Hippocampal formation (tissue), 2 donors: Measurements from ENCODE around the gene SCN1A.
"Not testable (repeated sequence)": the region's sequence is repeated elsewhere in the genome, so short reads cannot be mapped to it uniquely, and the experiment has no call there.

Experiments used
- DNase-seq, 2 donors: peaks; one replicate each; lab custom pipeline; 2025; lab: John Stamatoyannopoulos, UW

Gene SCN1A

DNA sequence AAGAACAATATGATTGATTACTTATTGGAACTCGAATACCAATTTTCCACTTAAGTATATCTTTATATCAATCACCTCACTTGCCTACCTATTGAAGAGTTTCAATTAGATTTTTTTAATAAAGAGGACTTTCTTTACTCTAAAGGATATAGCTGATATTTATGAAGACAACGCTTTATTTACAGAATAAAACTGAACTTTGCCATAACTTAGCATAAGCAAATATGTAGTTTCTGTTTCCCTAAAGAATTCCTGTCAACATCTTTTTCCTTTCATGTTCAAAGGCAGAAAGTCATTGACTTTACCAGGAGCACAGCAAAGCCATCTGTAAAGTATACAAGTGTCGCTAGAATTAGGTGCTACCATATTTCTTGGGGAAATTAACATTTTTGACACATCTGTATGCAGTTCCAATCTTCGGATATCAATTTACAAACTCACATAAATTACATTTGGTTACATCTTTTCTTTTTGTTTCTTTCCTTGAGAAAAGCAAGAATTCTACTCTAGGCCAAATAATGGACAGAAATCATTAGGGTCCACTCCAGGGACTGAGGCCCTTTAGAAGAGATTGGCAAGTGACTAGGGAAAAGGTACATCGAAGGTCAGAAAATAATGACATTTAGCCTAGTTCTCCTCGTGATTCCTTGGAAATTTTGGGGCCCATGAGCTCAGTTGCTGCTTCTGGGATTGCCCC lies 7.5 kb upstream of the SCN1A start:
- no peak for DNase-seq

DNA sequence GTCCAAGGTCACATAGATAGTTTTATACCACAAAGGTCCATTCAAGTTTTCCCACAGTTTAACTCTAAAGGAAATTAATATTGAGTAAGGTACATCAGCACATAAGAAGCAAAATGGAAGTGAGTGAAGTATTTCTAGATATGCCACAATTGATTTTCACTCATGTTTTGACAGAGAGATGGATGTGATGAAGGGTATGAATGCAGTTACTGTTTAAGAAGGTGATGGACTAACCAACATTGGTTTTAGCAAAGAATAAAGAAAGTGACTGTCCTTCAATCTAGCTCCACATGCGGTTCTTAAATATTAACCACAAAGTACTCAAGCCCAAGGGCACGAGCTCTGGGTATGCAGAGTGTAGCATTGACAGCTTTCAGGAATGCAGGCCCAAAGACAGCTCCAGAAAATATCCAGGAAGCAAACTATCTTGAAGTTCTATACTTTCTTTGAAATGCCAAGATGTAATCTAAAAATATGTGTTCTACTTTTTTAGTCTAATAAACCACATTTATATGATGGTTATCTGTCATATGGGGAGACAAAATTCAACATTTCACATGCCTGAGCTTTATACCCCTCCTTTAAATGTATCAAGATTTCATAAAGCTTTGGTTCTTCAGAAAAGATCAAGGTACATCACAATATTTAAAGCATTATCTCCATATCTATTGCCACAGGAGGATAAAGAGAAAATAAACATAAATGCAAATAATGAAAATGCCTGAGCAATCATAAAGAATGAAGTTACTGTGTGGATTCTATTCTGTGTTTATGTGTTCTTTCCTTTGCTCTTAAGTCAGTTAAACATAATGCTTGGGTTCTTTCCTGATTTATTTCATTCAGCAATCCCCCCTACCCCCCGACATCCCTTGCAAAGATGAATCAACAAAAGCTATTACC lies 6.7 kb upstream of the SCN1A start:
- DNase-seq = no peak

DNA sequence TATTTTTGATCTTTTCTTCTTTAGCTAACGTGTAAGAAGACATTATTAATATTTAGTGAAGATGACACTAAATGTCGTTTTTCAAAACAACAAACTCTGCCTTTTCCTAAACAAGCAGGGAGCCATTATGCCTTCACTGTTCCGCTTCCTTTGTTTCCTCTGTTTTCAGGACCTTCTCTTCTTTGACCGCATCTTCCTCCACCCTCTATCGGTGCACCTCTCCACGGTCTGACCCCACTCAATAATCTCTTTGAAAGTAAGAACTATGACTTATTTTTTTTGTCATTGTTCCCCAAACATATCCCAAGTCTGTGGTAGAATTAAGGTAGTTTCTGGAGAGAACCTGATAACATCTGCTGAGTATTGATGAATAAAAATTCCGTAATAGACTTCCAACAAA lies 5.8 kb upstream of the SCN1A start:
- no peak for DNase-seq

DNA sequence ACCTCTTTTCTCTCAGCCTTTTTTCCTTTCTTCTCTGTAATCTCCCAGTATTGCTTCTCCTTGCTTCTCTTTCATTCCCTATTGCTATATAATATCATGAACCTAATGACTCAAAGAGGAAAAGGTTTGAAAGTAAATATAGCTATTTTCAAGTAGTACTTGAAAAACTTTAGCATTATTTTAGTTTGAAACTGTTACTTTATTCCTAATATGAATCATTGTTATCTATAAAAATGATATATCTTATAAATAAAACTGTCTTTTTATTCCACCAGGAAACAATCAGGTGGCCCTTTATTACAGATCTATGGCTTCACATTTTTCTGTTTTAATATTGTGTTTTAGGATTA lies 311 bp upstream of the SCN1A start:
- no peak for DNase-seq

DNA sequence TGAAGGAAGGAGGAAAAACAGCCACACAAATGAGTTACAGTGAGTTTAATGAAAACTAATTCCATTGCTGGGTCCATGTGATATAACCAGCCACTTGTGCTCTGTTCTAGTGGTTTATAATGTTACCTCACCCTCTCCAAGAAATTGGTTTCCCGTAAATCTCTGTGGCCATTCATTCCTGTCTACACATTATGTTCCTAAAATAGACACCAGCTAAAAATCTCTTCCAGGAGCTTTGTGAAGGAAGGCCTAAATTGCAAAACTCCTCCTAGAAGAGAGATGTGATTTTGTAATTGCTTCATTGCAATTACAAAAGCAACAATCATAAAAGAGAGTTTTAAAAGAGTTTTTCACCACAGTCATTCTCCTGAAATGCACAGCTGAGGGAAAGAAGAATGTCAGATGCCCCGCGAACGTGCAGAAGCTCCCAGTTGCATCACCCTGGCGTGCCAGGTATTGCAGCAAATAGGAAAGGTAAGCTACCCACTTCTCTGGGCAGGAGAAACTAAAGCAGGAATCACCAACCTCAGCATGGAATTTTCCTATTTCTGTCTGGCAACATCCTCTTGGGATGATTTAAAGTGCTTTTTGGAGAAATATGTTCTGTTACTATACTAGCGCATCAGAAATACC lies 1.7 kb downstream of the SCN1A start:
- DNase-seq = no peak

DNA sequence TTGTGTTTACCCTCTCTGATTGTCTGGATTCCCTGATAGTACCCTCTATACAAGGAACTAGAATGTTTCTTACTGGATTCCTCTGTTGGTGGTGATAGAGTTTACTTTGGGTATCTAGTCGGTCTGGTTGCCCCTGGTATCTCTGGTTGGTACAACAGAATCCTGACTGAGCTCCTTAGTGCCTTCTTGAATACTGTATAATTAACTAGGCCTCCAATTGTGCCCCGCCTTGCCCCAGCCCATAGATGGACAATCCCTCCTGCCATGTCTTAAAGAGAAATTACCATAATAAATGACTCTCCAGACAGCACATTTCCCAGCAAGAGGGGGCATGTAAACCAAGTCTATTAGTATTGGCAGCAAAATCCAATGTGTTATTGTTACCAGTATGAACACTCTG lies 2.3 kb downstream of the SCN1A start:
- DNase-seq = no peak

DNA sequence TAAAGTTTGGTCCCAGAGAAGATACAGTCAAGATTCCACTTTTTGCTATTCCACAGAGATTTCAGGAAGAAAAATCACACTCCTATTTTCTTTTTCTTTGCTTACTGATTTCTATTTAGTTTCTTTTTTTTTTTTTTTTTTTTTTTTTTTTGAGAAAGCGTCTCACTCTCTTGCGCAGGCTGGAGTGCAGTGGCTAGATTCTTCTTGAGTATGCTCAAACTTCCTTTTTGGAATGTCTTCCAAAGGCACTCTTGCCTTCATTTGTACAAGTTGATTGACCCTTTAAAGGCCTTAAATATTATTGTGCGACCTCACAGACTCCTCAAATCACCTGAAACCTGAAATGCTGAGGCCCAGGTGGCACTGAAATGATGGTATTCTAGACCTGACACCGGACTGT lies 9.6 kb downstream of the SCN1A start:
- DNase-seq = no peak

DNA sequence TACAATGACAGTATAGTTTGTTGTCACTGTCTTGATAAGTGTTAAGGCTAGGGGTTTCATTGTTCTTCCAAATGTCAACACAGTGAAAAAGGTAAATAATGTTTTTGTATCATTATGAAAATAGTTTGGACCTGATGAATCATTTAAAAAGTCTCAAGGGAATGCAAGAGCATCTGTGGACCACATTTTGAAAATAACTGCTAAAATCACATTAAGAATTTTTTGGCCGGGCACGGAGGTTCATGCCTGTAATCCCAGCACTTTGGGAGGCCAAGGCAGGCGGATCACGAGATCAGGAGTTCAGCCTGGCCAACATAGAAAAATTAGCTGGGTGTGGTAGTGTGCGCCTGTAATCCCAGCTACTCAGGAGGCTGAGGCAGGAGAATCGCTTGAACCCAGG lies 10.3 kb downstream of the SCN1A start:
- no peak for DNase-seq

DNA sequence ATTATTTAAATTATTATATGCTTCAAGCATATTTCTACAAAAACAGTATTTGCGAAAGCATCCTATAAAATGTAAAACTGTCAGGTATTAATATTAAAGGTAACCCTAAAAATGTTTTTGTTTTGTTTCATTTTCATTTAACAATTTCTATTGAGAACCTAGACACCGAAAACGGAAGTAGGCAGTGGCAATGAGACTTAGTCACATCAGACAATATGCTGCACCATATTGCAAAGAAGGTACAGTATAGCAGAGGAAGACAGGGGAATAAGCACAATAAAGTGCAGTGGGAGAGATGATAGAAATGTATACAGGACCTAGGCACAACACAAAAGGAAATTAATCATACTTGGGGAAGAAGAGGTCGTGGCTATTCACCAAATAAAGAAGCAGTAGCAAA lies 12.2 kb downstream of the SCN1A start:
- DNase-seq = no peak

DNA sequence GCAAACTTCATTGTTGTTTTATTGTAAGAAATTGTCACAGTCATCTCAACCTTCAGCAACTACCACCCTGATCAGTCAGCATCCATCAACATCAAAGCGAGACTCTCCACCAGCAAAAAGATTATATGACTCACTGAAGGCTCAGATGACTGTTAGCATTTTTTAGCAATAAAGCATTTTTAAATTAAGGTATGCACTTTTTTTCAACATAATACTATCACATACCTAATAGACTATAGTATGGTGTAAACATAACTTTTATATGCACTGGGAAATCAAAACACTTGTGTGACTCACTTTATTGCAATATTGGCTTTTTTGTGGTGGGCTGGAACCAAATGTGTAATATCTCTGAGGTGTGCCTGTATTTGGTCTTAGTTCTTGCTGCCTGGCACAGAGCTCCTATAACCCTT lies 15.6 kb downstream of the SCN1A start:
- DNase-seq = no peak

DNA sequence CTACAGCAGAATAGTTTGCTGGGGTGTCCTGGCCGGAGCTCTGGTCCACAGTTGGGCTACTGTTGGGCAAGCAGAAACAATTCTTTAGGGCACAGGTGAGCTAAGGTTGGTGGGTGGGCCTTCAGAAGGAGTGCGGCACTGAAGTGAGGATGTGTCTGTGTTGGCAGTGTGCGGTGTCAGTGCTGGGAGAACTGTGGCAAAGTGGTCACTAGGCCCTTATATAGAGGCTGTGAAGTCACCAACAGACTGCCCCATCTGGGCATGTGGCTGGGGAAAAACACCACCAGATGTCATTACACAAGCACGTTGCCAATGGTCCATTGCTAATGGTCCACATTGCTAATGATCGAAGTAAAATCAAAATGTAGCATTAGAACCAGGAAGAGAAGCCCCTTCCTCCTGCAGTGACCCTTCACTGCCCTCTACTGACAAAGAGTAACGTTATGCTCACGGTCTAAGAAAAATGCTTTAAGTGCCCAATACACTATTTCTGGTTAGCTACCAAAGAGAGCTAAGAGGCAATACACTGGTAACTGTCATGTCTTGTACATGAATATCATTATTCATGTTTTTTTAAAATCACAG lies 21.3 kb downstream of the SCN1A start:
- DNase-seq = no peak

DNA sequence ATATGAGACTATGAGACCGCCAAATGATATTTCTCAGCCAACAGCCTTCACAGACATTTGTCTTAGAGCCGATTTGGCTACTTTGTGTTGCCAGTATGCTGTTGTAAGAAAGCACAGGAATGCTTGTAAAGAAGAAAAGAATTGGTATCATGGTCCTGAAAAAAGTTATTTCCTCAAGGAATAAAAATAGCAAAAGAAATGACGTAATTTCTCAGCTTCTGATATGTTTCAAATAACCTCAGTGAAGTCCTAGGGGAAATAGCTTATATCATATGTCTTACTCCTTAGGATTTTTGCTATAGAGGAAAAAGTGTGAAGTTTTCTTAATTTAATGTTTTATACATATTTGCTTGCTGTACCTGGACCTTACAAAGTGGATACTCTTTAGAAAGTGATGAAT lies 23.0 kb downstream of the SCN1A start:
- DNase-seq = no peak

DNA sequence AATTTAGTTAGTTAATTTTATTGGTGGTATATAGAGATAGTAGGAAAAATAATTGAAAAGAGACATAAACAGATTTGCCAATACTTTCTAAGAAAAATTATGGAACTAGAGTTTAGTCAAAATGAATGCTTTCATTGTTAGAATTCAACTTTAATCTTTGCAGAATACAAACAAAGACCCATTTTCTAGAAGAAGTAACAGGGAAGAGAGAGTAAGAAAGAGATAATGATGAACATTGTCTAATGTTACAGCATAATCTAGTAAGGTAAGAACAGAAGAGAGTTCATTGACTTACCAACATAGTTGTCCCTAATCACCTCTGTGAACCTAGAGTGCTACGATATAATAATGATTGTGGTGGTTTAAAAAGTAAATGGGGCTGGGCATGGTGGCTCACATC lies 23.7 kb downstream of the SCN1A start:
- no peak for DNase-seq

DNA sequence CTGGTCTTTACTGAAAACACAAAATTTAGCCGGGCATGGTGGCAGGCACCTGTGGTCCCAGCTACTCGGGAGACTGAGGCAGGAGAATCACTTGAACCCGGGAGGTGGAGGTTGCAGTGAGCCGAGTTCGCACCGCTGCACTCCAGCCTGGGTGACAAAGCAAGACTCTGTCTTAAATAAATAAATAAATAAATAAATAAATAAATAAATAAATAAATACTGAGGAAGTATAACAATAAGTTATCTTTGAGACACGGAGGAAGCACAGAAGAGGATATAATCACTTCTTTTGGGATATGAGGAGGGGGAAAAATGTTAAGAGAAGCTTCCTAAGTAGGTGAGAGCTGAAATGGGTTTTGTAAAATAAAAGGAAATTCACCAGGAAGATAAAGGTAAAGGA lies 24.5 kb downstream of the SCN1A start:
- not testable (repeated sequence) for DNase-seq

DNA sequence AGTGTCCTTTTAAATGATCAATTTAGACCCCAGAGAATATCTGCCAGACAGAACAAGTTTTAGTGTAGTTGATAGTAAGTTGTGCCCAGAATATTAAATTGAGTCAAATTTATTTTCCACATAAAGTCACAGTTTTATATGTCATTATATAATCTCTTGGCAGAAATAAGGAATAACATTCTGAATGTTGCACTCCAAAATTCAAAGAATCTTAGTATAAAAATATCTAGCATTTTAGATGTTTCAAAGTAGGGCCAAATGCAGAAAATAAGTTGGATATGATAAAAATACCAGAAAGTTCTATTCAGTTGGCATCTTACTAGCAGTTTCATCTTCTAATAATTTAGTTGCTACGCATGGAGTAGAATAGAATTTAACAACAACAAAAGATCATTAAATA lies 33.5 kb downstream of the SCN1A start:
- DNase-seq = no peak

DNA sequence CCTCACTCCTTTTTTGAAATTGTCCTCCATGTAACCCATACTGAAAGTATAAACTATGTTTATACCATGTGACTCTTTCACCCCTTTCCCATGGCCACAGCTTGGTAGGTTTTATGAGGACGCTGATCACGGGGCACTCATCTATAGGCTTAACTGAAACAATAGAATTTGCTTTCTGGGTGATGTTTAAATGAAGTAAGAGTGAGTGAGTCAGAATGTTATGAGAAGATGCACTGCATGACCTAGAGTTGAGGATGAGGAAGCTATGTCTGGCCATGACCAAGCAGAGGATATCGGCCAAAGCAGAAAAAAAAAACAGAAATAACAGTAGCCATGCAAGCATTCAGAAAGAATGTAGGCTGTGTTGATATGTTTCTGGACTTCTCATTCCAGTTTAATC lies 34.9 kb downstream of the SCN1A start:
- no peak for DNase-seq

DNA sequence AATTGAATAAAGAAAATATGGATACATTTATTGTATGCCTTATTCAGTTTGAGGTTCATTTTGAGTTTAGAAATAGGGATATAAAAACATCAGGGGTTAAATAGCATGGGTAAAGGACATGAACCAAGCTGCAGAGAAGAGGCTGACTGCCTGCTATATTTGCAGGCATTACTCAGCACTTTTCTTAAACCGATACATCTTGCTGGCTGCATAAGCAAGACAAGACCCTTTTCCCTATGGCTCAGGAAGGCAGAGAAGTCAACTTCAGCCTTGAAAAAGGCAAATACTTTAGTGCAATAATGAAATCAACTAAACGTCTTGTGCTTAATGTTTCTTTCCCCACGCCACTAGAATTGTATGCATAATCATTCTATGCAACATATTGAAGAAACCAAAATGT lies 36.4 kb downstream of the SCN1A start:
- no peak for DNase-seq

DNA sequence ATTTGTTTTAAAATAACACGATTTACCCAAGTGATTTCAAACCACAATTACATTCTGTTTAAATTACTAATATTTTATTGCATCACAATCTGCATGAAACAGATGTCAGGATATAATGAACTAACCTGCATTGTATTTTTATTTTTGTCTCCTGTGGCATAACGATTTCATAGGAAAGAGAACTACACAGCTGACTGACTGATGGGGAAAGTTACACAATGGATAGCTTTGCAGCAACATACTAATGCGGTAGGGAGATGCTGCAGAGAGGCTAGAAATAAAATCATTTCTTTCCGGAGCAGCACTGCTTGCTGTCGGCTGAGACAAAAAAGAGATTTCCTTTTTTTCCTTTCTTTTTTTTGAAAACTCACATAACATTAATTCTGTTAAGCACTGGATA lies 36.9 kb downstream of the SCN1A start:
- peak in 1 of 2 donors; percentile 9 for DNase-seq

DNA sequence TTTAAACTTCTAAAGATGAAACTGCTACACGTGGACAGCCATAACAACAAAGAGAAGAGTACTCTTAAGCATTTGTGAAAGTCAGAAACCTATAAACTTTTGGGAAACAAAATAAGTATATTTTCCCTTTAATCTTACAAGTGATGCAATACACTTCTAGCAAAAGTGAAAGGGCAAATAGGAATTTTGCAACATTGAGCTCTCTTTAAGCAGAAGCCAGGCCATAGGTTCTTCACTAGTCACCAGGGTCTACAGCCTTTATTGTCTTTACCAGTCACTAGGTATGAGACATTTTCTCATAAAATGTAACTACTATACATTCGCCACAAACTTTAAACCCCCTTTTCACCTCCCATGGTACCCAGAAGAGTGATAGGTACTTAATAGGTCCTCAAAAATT lies 37.5 kb downstream of the SCN1A start:
- no peak for DNase-seq

DNA sequence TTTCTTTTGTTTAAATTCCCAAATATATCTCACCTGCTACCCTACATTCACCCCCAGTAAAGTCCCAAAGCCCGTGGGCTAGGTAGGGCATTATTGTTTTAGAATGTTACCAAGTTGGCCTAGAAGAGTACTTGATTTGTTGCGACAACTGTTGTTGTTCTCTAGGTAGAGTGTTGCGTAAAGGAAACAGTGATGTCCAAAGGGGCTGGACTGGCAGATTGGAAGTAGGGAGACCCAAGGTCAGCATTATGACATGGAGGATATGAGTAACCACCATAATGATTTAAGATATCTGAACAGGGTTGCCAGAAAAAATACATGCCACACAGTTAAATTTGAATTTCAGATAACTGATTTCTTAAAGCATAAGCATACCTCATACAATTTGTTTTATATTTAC lies 39.2 kb downstream of the SCN1A start:
- DNase-seq = no peak

DNA sequence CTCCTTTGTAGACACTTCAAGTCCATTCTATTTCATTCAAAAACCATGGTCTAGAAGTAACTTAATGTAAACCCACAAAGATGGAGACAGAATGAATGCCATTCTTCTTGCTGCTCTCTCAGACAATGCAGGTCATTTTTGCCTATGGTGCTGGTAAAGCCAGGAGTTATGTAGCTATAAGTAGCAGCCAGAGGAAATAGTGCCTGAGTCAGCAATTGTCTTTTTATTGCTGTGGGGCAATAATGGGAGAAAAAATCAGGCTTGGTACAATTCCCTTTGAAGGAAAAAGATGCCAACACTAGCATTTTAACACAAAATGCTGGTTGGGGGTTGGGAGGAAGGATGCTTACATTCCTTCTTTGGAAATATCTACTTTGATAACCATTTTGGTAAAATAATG lies 43.5 kb downstream of the SCN1A start:
- no peak for DNase-seq

DNA sequence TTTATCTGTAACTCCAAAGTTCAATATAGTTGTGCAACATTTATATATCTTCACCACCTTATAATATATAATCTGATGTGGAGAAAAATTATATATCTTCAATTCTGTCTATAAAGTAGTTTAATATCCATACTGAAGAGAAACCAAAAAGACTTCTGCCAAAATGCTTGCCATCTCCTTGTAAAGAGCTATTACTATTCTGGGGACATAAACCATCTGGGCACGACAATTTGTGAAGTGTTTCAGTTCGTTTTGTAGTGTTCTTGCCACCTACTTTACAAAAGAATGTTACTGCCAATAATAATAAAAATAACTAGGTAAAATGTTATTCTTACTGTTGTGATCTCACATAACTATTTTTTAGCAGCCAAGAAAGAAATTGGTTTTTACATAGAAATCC lies 45.1 kb downstream of the SCN1A start:
- no peak for DNase-seq

DNA sequence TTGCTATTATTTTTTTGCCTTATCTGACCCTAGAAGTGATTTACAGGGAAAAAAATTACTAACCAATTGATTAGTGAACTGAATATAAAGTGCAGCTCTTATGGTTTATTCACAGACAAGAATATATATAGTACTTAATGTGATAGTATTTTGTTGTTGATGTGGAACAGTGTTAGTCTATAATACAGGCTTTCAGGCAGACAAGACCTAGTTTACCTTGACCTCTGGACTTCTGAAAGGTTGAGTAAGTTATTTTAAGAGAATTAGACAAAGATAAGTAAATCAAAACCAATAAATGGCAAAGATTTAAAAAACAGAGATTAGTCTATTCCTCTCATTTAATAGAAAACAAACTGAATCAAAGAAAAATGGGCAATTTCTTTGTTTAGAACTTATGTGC lies 46.0 kb downstream of the SCN1A start:
- DNase-seq = no peak
